ENCODE measurements around the gene RSRC1.
A peak's percentile ranks its signal among the peaks of the same experiment; 100 is the strongest.
"Not testable (repeated sequence)": the region's sequence is repeated elsewhere in the genome, so short reads cannot be mapped to it uniquely, and the experiment has no call there.

RSRC1 gene

DNA sequence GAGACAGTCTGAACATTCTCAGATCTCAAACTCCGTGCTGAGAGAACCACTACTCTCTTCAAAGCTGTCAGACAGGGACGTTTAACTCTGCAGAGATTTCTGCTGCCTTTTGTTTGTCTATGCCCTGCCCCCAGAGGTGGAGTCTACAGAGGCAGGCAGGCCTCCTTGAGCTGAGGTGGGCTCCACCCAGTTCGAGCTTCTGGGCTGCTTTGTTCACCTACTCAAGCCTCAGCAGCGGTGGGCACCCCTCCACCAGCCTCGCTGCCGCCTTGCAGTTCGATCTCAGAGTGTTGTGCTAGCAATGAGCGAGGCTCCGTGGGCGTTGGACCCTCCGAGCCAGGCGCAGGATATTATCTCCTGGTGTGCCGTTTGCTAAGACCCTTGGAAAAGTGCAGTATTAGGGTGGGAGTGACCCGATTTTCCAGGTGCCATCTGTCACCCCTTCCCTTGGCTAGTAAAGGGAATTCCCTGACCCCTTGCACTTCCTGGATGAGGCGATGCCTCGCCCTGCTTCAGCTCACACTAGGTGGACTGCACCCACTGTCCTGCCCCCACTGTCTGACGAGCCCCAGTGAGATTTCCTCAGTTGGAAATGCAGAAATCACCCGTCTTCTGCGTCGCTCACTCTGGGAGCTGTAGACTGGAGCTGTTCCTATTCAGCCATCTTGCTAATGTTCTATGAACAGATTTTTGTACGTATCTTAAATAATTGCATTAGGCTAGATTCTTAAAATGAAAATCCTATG, 220.0 kb downstream of the RSRC1 start:
- not testable (repeated sequence) for DNase-seq (ENCODE audit: low read depth)

GRCh38 chr3:158330870-158331269, 221.0 kb downstream of the RSRC1 start:
- no peak for DNase-seq (ENCODE audit: low read depth)

- DNase-seq (ENCODE audit: low read depth) = no peak
Measured at GRCh38 chr3:158333736-158334135, 223.8 kb downstream of the RSRC1 start.

DNA sequence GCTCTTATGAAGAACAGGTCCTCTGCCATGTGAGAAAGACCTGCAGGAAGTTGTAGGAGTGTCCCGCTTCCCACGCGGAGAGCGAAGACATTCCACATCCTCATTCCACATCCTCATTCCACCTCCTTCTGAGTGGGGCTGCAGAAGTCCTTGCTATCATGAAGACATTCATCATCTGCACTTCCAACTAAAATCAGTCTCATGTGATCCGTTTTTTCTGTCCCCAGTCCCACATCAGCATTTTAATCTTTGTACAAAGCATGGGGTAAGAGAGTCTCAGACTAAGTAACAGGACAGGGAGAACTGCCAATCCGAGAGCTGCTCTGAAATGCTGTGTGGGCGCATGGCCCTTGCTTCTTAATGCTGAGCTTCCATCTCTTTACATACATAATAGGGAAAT, 227.2 kb downstream of the RSRC1 start:
- DNase-seq (ENCODE audit: low read depth) = no peak

- no peak for DNase-seq (ENCODE audit: low read depth)
Measured at GRCh38 chr3:158339638-158340037, 229.7 kb downstream of the RSRC1 start.

GRCh38 chr3:158340951-158341350, 231.1 kb downstream of the RSRC1 start:
- DNase-seq (ENCODE audit: low read depth) = not testable (repeated sequence)

DNA sequence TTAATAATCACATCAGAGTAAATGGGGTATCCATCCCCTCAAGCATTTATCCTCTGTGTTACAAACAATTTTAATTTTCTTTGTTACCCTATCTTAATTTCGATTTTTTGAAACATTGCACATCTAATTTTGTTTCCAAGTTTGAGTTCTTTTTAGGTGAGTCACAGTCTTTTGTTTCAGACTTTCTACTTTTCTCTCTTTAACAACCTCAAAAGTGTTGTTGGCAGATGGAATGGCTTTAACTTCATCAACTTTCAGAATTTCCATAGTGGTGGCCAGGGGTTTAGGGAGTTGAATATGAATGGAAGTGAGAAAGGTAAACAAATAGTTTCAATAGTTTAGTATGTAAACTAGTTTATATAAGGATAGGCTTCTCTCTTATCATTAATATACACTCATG, 238.1 kb downstream of the RSRC1 start:
- peak; percentile 4 for DNase-seq (ENCODE audit: low read depth)

GRCh38 chr3:158350971-158351370, 241.1 kb downstream of the RSRC1 start:
- DNase-seq (ENCODE audit: low read depth) = no peak

- DNase-seq (ENCODE audit: low read depth) = no peak
Measured at GRCh38 chr3:158352551-158352950, 242.7 kb downstream of the RSRC1 start.

DNA sequence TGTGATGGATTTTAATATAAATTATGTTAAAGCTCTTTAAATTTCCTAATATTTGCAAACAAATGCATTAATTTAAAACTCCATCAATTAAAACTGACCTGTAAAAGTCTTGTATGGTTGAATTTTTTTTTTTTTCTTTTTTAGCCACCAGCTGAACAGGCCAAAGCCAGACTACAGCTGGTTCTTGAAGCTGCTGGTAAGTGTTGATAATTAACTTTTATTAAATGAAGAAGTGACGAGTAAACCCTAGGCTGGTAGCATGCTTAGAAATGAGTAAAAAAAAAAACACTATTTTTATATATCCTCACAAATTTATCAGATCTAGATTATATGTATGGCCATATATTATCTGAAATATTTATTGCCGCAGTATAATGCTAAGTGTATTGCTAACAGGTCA, 244.8 kb downstream of the RSRC1 start:
- no peak for DNase-seq (ENCODE audit: low read depth)

DNA sequence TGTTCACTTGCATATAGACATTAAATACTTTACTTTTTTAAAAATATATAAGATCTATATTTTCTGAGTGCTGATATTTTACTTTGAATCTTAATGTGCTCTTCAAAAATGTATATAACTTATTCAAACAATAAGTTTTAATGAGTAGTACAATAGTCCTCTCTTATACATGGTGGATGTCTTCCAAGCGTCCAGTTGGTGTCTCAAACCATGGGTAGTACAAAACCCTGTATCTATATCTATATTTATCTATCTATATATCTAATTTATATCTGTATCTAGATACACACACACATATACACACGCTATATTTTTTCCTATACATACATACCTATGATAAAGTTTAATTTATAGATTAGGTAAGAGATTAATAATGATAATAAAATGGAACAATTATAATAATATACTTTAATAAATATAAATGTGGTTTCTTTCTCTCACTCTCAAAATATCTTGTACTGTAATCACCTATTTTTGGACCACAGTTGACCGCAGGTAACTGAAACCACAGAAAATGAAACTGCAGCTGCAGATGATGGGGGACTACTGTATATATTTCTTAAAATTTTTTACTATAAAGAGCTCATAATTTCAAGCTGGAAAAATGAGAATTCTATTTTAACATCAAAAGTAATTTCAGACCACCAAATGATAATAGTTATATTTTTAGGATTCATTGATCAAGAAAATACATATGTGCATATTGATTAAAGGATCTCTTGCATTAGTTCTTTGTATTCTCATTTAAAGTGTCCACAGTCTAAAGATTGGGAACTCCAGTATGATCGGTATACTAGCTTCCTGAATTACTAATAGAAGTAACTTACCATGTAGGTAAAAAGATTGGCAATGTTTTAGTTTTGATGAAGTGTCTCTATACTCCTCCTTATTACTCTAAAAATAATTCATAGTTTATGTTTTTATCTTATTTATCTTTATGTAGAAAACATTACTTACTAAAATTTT, 246.0 kb downstream of the RSRC1 start:
- DNase-seq (ENCODE audit: low read depth) = no peak

DNA sequence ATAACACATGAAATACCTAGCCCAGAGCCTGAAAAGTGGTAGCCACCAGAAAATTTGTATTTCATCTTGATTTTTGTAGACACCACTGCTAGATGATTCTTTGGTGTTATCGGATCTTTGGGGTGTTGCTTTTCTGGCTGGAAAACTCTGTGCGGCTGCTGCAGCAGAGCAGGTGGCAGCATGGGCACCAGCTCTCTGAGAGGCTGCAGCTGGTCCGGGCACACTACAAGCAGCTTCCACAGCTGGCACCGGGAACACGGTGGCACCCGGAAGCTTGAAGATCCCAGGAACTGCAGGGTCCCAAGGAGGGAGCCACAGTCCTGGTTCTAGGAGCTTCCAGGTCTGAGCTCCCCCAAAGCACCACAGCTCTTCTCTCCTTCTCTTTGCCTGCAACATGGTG, 249.4 kb downstream of the RSRC1 start:
- no peak for DNase-seq (ENCODE audit: low read depth)

- DNase-seq (ENCODE audit: low read depth) = no peak
Measured at GRCh38 chr3:158360756-158361448, 251.0 kb downstream of the RSRC1 start.

- DNase-seq (ENCODE audit: low read depth) = no peak
Measured at GRCh38 chr3:158368271-158368670, 258.4 kb downstream of the RSRC1 start.

DNA sequence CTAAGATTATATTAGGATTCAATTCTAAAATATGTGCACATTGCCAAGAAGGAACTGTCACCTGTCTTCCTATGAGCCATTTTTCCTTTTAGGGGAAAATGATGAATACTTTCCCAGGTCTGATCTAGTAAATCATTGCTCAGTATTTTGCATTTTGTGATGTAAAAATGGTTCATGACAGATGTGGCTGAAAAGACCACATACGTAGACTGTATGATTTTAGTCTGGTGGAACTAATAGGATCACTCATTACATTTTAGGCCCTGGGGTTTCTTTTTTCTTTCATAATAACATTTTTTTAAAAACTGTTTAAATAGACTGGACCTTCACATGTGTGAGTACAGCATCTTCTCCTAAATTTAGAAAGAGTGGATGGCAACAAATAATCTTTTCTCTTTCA, 259.4 kb downstream of the RSRC1 start:
- DNase-seq (ENCODE audit: low read depth) = no peak

GRCh38 chr3:158379517-158379916, 269.6 kb downstream of the RSRC1 start:
- DNase-seq (ENCODE audit: low read depth) = no peak

GRCh38 chr3:158381262-158381868, 271.5 kb downstream of the RSRC1 start:
- no peak for DNase-seq (ENCODE audit: low read depth)

- no peak for DNase-seq (ENCODE audit: low read depth)
Measured at GRCh38 chr3:158382479-158382878, 272.6 kb downstream of the RSRC1 start.

GRCh38 chr3:158384019-158384418, 274.1 kb downstream of the RSRC1 start:
- no peak for DNase-seq (ENCODE audit: low read depth)

DNA sequence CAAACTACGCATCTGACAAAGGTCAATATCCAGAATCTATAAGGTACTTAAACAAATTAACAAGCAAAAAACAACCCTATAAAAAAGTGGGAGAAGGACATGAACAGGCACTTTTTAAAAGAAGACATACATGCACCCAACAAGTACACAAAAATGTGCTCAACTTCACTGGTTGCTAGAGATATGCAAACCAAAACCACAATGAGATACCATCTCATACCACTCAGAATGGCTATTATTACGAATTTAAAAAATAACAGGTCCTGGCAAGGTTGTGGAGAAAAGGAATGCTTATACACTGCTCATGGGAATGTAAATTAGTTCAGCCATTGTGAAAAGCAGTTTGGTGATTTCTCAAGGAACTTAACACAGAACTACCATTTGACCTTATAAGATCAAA, 285.5 kb downstream of the RSRC1 start:
- no peak for DNase-seq (ENCODE audit: low read depth)

GRCh38 chr3:158402590-158402989, 292.7 kb downstream of the RSRC1 start:
- no peak for DNase-seq (ENCODE audit: low read depth)

GRCh38 chr3:158403013-158403412, 293.1 kb downstream of the RSRC1 start:
- DNase-seq (ENCODE audit: low read depth) = no peak

Data from HS-27A (cell line).